ENCODE data around the gene THADA.
A peak's percentile ranks its signal among the peaks of the same experiment; 100 is the strongest.

Gene THADA

DNA sequence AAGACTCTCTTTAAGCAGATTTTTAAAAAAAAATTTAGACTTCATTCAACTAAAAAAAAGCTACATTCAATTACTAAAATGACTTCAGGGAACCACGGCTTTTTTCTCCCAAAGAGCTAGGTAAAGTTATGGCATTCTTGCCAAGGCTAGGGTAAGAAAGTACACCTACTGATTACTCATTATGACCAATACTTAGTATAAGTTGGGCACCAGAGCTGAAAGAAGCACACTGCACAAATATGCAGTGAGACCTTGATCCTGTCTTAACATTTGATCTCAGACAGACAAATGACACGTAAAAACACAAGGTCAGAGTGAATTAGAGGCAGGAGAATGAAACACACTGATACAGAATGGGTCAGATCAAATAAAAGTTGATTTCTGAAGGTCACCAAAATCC, 88.7 kb downstream of the THADA start:
- DNase-seq: no peak

GRCh38 chr2:43495727-43496126, 100.1 kb downstream of the THADA start:
- DNase-seq: no peak

DNA sequence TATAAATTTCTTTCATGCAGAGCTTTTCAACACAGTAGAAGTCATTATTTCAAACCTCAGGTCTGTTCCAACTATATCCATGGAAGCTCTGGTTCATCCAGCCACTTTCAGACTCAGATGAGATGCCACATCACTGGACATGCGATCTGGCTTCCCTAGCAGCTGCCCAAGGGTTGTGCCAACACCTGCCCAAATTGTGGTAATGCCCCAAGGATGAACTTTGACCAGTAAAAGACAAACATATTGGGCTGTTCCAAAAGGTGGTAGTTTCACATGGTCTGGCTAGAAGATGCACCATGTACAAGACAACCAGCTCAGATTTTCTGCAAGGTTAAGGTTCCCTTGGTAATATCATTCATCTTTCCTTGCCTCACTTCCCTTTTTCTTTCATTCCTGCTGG, 101.9 kb downstream of the THADA start:
- no peak for DNase-seq

- no peak for DNase-seq
Measured at GRCh38 chr2:43491065-43491639, 104.7 kb downstream of the THADA start.

DNA sequence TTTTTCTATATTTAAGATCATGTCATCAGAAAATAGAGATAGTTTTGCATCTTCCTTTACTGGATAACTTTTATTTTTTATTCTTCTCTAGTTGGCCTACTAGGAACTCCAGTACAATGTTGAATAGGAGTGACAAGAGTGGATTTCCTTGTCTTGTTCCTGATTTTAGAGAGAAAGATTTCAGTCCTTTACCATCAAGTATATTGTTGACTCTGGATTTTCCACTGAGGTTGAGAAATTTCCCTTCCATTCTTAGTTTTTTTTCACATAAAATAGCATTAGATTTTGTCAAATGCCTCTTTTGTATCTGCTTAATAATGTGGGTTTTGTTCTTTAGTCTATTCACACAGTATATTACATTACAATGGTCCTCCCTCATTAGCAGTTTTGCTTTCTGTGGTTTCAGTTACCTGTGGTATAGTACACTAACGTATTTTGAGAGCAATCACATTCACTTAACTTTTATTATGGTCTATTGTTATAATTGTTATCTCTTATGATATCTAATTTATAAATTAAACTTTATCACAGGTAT, 105.5 kb downstream of the THADA start:
- DNase-seq: no peak

DNA sequence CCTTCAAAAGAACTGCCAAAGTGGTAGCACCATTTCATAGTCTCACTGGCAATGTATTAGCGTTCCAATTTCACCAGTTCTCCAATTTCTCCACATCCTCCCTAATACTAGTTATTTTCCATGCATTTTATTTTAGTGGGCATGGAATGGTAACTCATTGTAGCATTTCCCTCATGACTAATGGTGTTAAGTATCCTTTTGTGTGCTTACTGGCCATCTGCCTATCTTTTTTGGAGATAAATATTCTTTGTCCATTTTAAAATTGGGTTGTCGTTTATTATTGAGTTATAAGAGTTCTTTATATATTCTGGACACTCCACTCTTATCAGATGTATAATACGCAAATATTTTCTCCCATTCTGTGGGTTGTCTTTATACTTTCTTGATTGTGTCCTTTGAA, 107.1 kb downstream of the THADA start:
- DNase-seq: no peak

GRCh38 chr2:43486603-43487002, 109.2 kb downstream of the THADA start:
- DNase-seq: no peak

DNA sequence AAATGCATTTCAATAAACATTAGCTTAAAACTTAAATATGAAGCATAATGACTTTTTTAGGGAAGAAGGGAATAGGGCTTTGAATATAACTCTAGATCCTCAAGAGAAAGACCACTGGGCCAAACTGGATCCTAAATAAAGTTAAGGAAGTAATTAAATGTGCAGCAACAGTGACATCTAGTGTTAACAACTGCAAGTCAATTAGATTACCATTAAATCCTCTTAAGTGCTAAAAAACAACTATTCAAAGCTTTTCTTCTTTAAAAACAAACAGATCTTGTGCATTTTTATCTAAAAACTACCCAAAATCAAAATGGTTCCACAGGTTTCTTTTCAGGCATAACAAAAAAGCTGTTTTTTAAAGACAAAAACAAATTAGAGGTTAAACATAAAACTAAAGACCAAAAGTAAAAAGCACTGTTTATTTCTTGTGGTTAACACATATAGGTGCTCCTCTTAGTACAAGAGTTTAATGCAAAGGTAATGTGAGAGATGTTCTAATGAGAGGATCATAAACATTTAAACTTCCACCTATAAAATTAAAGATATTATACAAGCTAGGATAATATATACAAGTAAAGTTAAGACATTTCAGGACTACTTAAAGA, 111.4 kb downstream of the THADA start:
- DNase-seq: peak; percentile 44

GRCh38 chr2:43482961-43483360, 112.9 kb downstream of the THADA start:
- DNase-seq: no peak

- DNase-seq: no peak
Measured at GRCh38 chr2:43481927-43482542, 113.8 kb downstream of the THADA start.

DNA sequence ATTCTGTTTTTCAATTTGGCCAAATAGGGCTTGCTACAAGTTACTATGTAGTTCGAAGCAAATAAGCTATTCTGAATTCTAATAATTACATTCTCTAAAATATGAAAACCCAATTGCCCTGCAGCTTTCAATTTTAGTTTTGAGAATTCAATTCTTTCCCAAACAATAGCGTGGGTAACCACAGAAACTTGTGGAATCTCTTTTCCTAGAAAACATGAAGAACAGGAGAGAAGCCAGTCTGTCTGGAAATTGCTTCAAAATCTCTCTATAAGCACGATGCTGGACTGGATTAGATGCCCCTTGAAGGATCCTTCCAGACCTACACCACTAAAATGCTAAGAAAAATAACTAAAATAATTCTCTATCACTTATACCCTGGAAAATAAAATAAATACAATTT, 115.0 kb downstream of the THADA start:
- DNase-seq: no peak

- no peak for DNase-seq
Measured at GRCh38 chr2:43478412-43479086, 117.3 kb downstream of the THADA start.

DNA sequence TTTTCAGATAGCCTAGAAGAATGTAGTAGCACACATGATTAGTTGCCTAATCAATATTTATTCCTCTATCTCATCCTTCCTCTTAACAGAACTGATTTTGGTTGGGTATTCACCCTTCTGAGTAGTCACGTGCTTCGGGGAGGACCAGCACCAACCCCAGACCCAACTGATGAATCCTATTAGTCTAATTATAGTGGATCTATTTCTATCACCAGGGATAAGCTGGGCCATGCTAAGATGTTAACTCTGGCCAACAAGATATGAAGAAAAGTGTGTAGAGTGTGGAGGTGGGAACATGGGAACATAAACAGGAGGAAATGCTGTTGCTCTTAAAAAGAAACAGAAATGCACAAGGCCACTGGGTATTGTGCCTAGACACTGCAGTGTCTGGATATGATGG, 119.9 kb downstream of the THADA start:
- no peak for DNase-seq

GRCh38 chr2:43475137-43475846, 120.5 kb downstream of the THADA start:
- DNase-seq: no peak

GRCh38 chr2:43474273-43474672, 121.6 kb downstream of the THADA start:
- no peak for DNase-seq

DNA sequence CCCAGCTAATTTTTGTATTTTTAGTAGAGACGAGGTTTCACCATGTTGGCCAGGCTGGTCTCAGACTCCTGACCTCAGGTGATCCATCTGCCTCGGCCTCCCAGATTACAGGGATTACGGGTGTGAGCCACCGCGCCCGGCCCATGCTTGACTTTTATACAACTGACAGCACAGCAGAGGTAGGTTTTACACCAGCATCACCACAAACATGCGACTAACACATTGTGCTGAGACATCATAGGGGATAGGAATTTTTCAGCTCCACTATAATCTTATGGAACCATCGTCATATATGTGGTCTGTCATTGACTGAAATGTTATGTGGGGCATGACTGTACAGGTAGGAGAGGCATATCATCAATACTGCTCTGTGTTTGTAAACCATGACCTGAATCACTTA, 122.1 kb downstream of the THADA start:
- DNase-seq: no peak

DNA sequence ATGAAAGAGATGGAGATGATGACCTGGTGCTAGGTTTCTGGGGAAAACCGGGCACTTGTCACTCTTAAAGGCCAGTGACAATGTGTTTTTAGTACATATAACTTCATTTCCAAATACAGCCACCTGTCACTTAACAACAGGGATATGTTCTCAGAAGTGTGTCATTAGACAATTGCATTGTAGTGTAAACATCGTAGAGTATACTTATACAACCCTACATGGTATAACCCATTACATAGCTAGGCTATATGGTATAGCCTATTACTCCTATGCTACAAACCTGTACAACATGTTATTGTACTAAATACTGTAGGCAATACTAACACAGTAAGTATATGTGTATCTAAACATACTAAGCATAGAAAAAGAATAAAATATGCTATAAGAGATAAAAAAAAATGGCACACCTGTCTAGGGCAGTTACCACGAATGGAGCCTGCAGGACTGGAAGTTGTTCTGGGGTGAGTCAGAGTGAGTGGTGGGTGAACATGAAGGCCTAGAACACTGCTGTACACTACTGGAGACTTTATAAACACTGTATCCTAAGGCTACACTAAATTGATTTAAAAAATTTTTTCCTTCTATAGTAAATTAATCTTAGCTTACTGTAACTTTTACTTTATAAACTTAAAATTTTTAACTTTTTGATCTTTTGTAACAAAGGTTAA, 123.2 kb downstream of the THADA start:
- DNase-seq: no peak

DNA sequence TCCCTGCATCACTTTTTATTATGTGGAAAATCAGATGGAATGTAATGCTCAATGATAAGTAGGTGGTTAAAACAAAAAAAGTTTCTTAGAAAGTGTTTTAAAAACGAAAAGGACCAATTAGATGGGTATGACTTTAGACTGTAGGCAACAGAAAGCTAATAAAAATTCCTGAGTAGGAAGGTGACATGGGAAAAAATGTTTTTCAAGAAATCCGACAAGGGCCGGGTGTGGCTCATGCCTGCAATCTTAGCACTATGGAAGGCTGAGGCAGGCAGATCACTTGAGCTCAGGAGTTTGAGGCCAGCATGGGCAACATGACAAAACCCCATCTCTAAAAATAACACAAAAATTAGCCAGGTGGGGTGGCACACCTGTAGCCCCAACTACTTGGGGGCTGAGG, 126.1 kb downstream of the THADA start:
- no peak for DNase-seq

- no peak for DNase-seq
Measured at GRCh38 chr2:43469094-43469493, 126.7 kb downstream of the THADA start.

DNA sequence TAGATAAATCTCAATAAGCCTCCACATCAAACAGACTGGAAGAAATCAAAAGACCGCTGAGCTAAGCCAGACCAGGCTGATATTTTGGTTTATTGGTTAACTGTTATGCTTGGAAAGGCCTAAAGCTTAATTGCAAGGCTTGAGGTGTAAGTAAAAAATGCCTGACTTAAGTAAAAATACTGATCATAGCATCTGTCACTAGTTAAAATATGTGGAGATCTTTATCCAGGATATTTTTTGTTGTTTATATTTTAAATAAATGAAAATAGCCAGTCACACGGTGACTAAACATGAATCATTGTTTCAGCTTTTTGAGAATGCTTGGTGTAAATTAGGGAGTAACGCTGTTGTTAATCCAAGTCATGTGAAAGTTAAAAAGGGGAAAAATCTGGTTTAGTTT, 127.9 kb downstream of the THADA start:
- DNase-seq: no peak

DNA sequence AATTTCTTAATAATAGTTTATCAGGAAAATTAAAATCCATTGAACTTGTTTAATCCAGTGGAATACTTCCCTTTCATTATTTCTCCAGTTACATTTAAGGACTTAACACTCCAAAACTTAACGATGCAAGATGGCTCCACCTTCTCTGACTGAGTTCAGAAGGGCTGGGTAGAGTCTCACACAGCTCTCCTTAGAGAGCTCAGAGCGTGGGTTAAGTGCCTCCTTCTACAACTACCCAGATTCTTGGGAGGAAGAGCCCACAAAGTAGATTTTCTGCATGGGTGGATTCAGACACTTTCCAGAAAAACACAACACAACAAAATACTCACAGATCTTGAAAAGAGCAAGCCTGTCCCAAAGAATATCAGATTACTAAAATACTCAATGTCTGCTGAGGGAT, 130.6 kb downstream of the THADA start:
- DNase-seq: no peak

DNA sequence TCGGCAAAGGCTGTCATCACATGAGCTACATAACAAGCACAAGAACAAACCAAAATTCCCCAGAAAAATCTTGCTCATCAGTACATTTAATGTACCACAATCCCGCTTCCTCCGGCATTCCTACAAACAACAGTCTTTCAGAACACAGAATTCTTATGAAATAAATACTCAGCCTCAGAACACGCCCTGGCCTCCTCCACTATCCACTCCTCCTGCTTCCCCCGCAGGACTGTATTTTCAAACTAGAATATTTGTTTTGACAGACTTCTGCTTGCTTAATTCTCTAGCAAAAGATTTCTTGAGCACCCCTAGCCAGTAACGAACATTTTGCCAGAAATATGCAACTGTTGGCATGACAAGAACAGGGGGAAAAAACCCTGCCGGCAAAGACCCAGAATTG, 131.2 kb downstream of the THADA start:
- DNase-seq: no peak
